DOHH2 (cell line): ENCODE results near the gene P2RY14.
"Not testable (repeated sequence)": the region's sequence is repeated elsewhere in the genome, so short reads cannot be mapped to it uniquely, and the experiment has no call there.

Experiments
- H3F3A ChIP-seq: fragments of 200-600 bp; sonication (generic), shearing (Covaris generic); 2 replicates; pipeline ENCODE4 v1.6.0; 2016; ENCODE audit warnings: antibody characterized with exemption, mild to moderate bottlenecking; ENCODE audit not compliant: control insufficient read depth, insufficient read depth
- H3K27ac ChIP-seq: fragments of 200-600 bp; sonication (generic); 2 replicates; pipeline ENCODE4 v1.5.1; 2014; ENCODE audit warnings: low read depth, mild to moderate bottlenecking, low read length, moderate library complexity
- H3K27me3 ChIP-seq: fragments of 200-600 bp; sonication (generic); 2 replicates; pipeline ENCODE4 v1.6.1; 2014; ENCODE audit warnings: mild to moderate bottlenecking, low read length, mixed read lengths; ENCODE audit not compliant: control insufficient read depth
- H3K36me3 ChIP-seq: fragments of 200-600 bp; sonication (generic); 2 replicates; pipeline ENCODE4 v1.6.1; 2014; ENCODE audit warnings: mild to moderate bottlenecking, low read length, moderate library complexity, mixed read lengths; ENCODE audit not compliant: control insufficient read depth
- H3K4me1 ChIP-seq: fragments of 200-600 bp; sonication (generic); 2 replicates; pipeline ENCODE4 v1.6.1; 2014; ENCODE audit warnings: mild to moderate bottlenecking, low read length, mixed read lengths; ENCODE audit not compliant: control insufficient read depth
- H3K4me2 ChIP-seq: fragments of 200-600 bp; sonication (generic); 2 replicates; pipeline ENCODE4 v1.6.0; 2014; ENCODE audit warnings: mild to moderate bottlenecking, low read length, moderate library complexity
- H3K4me3 ChIP-seq: fragments of 200-600 bp; sonication (generic); 2 replicates; pipeline ENCODE4 v1.5.1; 2014; ENCODE audit warnings: mild to moderate bottlenecking, low read length, mixed read lengths
- H3K79me2 ChIP-seq: fragments of 200-600 bp; sonication (generic); 2 replicates; pipeline ENCODE4 v1.6.1; 2014; ENCODE audit warnings: mild to moderate bottlenecking, low read length, mixed read lengths; ENCODE audit not compliant: control insufficient read depth
- H3K9me2 ChIP-seq: fragments of 200-600 bp; sonication (generic); replicated peaks from 2 replicates; pipeline ENCODE4 v1.6.1; 2014; ENCODE audit warnings: mild to moderate bottlenecking, low read length, mixed read lengths; ENCODE audit not compliant: control insufficient read depth
- H3K9me3 ChIP-seq: fragments of 200-600 bp; sonication (generic); 2 replicates; pipeline ENCODE4 v1.6.1; 2014; ENCODE audit warnings: antibody characterized with exemption, low read length, mixed read lengths; ENCODE audit not compliant: control insufficient read depth, insufficient read depth
- H4K20me1 ChIP-seq: fragments of 200-600 bp; sonication (generic); 2 replicates; pipeline ENCODE4 v1.6.0; 2014; ENCODE audit warnings: low read depth, mild to moderate bottlenecking, antibody characterized with exemption, low read length, moderate library complexity; ENCODE audit not compliant: control insufficient read depth, insufficient read depth
- CTCF ChIP-seq: fragments of 200-600 bp; sonication (generic); IDR thresholded peaks from one replicate; pipeline ENCODE4 v1.5.1; 2014; ENCODE audit warnings: antibody characterized with exemption, mild to moderate bottlenecking, low read depth, low read length; ENCODE audit not compliant: poor library complexity, severe bottlenecking
- EZH2phosphoT487 ChIP-seq: fragments of 200-600 bp; sonication (generic); IDR thresholded peaks from 2 replicates; pipeline ENCODE4 v1.6.1; 2017; ENCODE audit warnings: borderline replicate concordance, mild to moderate bottlenecking, antibody characterized with exemption, low read length, moderate library complexity, mixed read lengths

The P2RY14 gene

GRCh38 chr3:151178208-151178845 lies 100.0 kb downstream of the P2RY14 start:
- TF ChIP-seq EZH2phosphoT487: no peak
- H3K27ac ChIP-seq: no peak overlapping the region
- H3K9me3 ChIP-seq: no peaks in the 10 kb centered on the region
- H3K4me3 ChIP-seq: no peak overlapping the region
- H3K4me1 ChIP-seq: no peaks in the 10 kb centered on the region
- H3K9me2 ChIP-seq: no peaks in the 10 kb centered on the region
- no peaks in the 10 kb centered on the region for H4K20me1 ChIP-seq
- no peaks in the 10 kb centered on the region for H3K79me2 ChIP-seq
- no peaks in the 10 kb centered on the region for H3F3A ChIP-seq
- H3K4me2 ChIP-seq: no peak overlapping the region
- no peaks in the 10 kb centered on the region for H3K27me3 ChIP-seq
- H3K36me3 ChIP-seq: no peaks in the 10 kb centered on the region

DNA sequence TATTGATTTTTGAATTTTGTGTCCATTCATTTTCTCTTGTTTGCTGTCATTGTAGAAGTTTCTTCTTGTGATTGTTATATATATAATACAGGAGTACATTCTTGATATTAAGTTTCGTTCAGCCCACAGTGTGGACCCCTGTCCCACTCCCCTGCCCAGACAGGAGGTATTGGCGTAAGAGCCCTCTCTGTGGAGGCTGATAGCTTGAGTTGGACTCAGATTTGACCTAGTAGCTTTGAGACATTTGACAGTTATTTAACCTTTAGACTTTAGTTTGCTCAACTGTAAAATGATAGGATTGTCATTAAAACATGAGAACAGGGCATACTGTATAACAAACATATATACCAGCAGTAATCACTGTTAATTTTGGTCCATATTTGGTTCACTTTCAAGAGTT lies 102.4 kb downstream of the P2RY14 start:
- TF ChIP-seq EZH2phosphoT487 (no peak), CTCF (no peak)
- Histone ChIP-seq H3K27ac (no peak overlapping the region), H3K4me1 (peaks cover 7% of the 10 kb centered on the region), H3K4me2 (no peak overlapping the region), H3K36me3 (no peaks in the 10 kb centered on the region), H3K4me3 (no peak overlapping the region), H3K9me2 (no peaks in the 10 kb centered on the region), H3F3A (no peaks in the 10 kb centered on the region), H4K20me1 (no peaks in the 10 kb centered on the region), H3K27me3 (no peaks in the 10 kb centered on the region), H3K9me3 (no peaks in the 10 kb centered on the region), H3K79me2 (no peaks in the 10 kb centered on the region)

DNA sequence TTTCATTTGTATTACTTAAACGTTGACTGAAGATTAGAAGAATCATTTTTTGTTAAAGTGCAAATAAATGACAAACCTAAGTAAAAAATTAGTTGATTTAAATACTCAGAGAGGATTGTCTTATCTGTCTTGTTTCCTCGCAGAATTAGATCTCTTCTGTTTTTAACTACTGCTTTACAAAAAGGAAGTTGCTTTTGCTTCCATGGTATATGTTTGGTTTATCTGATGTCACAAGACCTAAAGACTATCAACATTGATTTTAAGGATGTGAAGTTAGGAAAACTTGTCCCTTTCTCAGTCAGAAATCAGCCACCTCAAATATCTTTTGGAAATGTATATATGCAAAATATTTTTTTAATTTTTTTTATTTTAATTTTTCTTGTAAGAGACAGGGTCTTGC lies 104.0 kb downstream of the P2RY14 start:
- H3K9me3 ChIP-seq: no peaks in the 10 kb centered on the region
- no peak overlapping the region for H3K4me2 ChIP-seq
- TF ChIP-seq CTCF: no peak
- no peak for TF ChIP-seq EZH2phosphoT487
- H3K79me2 ChIP-seq: no peaks in the 10 kb centered on the region
- no peak overlapping the region for H3K27ac ChIP-seq
- H3K4me3 ChIP-seq: no peak overlapping the region
- H3K36me3 ChIP-seq: no peaks in the 10 kb centered on the region
- no peaks in the 10 kb centered on the region for H4K20me1 ChIP-seq
- peaks cover 21% of the 10 kb centered on the region for H3K4me1 ChIP-seq
- no peaks in the 10 kb centered on the region for H3K27me3 ChIP-seq
- no peaks in the 10 kb centered on the region for H3F3A ChIP-seq
- no peaks in the 10 kb centered on the region for H3K9me2 ChIP-seq

- no peaks in the 10 kb centered on the region for H3K9me3 ChIP-seq
- no peaks in the 10 kb centered on the region for H3K36me3 ChIP-seq
- peaks cover 24% of the 10 kb centered on the region for H3K4me1 ChIP-seq
- no peaks in the 10 kb centered on the region for H3K27me3 ChIP-seq
- no peaks in the 10 kb centered on the region for H3K79me2 ChIP-seq
- no peak overlapping the region for H3K4me2 ChIP-seq
- no peaks in the 10 kb centered on the region for H4K20me1 ChIP-seq
- no peak overlapping the region for H3K4me3 ChIP-seq
- no peaks in the 10 kb centered on the region for H3K9me2 ChIP-seq
- H3K27ac ChIP-seq: no peak overlapping the region
- H3F3A ChIP-seq: no peaks in the 10 kb centered on the region
- TF ChIP-seq EZH2phosphoT487 (no peak), CTCF (no peak)
These were observed 107.1 kb downstream of the P2RY14 start for GRCh38 chr3:151171145-151171757.

DNA sequence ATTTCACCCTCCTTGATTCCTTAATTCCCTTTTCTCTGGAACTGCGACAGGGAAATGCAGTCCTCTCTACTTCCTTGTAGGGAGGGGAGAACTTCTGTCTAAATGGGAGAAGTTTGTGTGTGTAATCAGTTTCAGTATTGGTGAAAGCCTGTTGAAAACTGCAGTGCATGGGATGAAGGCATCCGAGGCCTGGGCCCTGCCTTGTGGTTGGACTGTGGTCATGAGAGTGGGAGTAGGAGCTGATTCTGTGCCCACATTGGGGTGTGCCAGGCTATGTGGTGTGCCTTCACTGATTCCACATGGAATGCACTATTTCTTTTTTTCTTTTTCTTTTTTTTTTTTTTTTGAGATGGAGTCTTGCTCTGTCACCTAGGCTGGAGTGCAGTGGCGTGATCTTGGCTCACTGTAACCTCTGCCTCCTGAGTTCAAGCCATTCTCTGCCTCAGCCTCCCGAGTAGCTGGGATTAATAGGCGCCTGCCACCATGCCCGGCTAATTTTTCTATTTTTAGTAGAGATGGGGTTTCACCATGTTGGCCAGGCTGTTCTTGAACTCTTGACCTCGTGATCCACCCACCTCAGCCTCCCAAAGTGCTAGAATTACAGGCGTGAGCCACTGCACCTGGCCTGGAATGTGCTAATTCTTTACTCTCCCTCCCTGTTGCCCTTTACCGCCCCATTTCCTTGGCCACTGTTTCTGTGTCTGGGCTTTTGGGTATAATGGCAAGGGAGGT lies 108.2 kb downstream of the P2RY14 start:
- not testable (repeated sequence) for H3F3A ChIP-seq, H3K79me2 ChIP-seq, H3K9me3 ChIP-seq, H3K9me2 ChIP-seq, H3K4me3 ChIP-seq, H3K36me3 ChIP-seq, H4K20me1 ChIP-seq, H3K27me3 ChIP-seq
- Histone ChIP-seq H3K4me1 (peaks cover 24% of the 10 kb centered on the region), H3K27ac (0 out of 2 replicates have a peak overlapping the region, but pooled peaks have one; percentile 5), H3K4me2 (peak overlapping the region; percentile 17)
